Iris pigment epithelial cell (primary cell): Measurements from ENCODE around the gene NCCRP1.
"Not testable (repeated sequence)": the region's sequence is repeated elsewhere in the genome, so short reads cannot be mapped to it uniquely, and the experiment has no call there.

Source experiments
- DNase-seq: peaks from one replicate; pipeline ENCODE4 v3.0.0-alpha.2; 2011; ENCODE audit warnings: low read depth

Gene NCCRP1

GRCh38 chr19:39208175-39208795 is 11.5 kb downstream of the NCCRP1 start:
- DNase-seq, result no peak

DNA sequence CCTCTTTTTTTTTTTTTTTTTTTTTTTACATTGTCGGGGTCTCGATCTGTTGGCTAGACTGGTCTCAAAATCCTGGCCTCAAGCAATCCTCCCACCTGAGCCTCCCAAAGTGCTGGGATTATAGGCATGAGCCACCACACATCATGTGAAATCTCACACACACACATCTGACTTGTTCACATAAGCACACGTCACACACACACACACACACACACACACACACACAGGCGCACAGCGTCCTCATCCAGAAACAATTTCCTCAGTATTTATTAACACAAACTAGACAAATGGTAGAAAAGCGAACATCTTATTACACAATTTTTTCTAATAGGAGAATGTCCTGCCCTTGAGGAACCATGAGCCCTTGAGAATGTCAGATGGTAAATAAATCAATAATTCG is 12.4 kb downstream of the NCCRP1 start:
- no peak for DNase-seq

DNA sequence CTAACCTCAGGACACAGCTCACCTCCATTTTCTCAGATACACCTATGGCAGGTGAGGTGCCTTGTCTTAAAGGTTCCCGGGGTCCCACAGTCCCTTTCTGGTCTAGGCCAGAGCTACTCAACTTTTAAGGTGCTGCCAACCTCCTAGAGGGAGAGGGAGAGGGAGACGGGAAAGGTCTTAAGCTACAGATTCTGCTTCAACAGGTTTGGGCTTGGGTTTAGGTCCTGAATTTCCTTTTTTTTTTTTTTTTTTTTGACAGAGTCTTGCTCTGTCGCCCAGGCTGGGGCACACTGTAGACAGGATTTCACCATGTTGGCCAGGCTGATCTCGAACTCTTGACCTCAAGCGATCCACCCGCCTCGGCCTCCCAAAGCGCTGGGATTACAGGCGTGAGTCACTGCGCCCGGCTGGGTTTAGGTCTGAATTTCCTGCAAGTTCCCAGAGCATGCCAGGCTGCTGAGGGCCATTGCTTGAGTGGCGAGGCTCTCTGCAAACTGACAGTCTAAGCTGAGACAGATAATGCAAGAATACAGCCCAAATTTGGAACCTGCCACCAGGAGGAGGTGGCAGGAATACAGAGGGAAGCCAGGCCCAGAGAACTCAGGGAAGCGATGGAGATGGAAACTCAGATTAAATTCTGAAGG is 15.1 kb downstream of the NCCRP1 start:
- peak; percentile 53 for DNase-seq

DNA sequence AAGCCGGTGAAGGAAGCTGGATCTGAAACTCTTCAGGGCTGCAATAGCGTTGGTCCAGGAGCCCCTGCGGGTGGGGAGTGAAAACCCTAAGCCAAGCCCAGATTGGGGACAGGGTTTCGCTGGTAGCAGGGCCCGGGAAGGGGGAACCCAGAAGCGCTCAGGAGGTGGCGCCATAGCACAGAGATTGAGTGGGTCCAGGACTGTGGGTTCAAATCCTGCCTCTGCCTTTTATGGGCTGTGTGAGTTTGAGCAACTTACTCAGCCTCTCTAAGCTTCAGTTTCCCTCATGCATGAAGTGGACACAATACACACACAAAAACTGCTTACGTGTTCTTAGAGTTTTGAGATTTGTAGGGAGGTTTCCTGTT is 15.6 kb downstream of the NCCRP1 start:
- peak; percentile 9 for DNase-seq

DNA sequence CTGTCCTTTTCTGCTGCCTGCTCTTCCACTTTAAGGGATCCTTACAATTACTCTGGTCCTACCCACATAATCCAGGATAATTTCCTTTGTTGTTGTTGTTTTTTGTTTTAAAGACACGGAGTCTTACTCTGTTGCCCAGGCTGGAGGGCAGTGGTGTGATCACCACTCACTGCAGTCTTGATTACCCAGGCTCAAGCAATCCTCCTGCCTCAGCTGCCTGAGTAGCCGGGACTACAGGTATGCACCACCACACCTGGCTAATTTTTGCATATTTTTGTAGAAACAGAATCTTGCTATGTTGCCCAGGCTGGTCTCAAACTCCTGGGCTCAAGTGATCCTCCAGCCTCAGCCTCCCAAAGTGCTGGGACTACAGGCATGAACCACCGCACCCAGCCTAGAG is 18.6 kb downstream of the NCCRP1 start:
- DNase-seq, result not testable (repeated sequence)

- no peak for DNase-seq
These were observed 20.3 kb downstream of the NCCRP1 start for GRCh38 chr19:39217094-39217493.

DNA sequence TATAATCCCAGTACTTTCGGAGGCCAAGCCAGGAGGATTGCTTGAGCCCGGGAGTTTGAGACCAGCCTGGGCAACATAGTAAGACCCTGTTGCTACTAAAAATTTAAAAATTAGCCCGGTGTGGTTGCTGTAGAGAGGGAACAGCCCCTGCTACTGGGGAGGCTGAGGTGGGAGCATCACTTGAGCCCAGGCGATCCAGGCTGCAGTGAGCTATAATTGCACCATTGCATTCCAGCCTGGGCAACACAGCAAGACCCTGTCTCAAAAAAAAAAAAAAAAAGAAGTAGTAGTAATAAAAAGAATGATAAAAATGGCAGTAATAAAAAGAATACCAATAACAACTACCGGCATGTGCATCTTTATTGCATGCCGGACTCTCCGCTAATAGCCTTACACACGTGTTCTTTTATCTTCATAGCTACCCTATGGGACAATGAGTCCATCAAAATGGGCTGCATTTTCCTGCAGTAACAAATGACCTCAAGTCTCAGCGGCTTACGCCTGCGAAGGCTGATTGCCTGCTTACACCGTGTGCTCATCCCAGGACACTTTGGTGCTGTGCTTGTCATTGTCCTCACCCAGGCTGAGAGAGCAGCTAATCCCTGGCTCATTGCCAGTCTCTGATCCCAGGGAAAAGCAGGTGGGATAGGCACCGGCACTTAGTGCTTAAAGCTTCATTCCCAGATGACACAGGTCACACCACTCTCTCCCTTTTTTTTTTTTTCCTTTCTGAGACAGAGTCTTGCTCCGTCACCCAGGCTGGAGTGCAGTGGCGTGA is 21.7 kb downstream of the NCCRP1 start:
- DNase-seq, result no peak

- not testable (repeated sequence) for DNase-seq
These were observed 22.3 kb downstream of the NCCRP1 start for GRCh38 chr19:39219108-39219507.

- DNase-seq, result peak; percentile 57
These were observed 27.0 kb downstream of the NCCRP1 start for GRCh38 chr19:39223703-39224279.

GRCh38 chr19:39224910-39225309 is 28.1 kb downstream of the NCCRP1 start:
- DNase-seq, result no peak

- no peak for DNase-seq
These were observed 33.5 kb downstream of the NCCRP1 start for GRCh38 chr19:39230096-39230764.

- DNase-seq, result no peak
These were observed 35.9 kb downstream of the NCCRP1 start for GRCh38 chr19:39232708-39233107.

DNA sequence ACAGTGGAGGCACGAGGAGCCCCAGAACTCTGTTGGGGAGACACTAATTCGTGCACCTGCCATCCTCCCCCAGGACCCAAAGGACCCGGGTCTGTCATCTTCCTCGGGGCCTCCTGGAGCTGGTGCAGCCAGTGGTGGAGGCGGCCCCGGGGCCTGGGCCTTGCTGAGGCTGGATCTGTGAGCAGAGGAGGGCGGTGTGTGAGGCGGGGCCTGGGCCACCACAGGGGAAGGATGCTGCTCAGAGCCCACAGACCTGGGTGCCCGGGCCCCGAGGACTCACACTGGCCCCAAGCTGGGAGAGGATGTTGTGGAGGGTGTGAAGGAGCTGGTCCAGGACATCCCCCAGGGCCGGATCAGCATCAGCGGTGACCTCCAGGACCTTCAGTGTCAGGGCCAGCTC is 39.8 kb downstream of the NCCRP1 start:
- DNase-seq, result no peak

- no peak for DNase-seq
These were observed 40.7 kb downstream of the NCCRP1 start for GRCh38 chr19:39237200-39238184.

DNA sequence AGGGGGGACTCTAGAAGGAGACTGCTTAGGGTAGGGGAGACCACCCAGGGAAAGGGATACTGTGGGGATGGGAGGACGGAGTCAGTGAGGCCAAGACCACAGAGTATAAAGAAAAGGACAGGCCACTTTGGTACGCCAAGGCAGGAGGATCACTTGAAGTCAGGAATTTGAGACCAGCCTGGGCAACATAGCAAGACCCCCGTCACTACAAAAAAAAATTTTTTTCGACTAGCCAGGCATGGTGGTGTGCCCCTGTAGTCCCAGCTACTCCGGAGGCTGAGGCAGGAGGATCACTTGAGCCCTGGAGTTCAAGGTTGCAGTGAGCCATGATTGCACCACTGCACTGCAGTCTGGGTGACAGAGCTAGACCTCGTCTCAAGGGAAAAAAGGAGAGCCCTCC is 41.4 kb downstream of the NCCRP1 start:
- no peak for DNase-seq

GRCh38 chr19:39238944-39239343 is 42.2 kb downstream of the NCCRP1 start:
- DNase-seq, result no peak

- no peak for DNase-seq
These were observed 43.7 kb downstream of the NCCRP1 start for GRCh38 chr19:39240421-39240820.

GRCh38 chr19:39243741-39244140 is 47.0 kb downstream of the NCCRP1 start:
- DNase-seq, result not testable (repeated sequence)

DNA sequence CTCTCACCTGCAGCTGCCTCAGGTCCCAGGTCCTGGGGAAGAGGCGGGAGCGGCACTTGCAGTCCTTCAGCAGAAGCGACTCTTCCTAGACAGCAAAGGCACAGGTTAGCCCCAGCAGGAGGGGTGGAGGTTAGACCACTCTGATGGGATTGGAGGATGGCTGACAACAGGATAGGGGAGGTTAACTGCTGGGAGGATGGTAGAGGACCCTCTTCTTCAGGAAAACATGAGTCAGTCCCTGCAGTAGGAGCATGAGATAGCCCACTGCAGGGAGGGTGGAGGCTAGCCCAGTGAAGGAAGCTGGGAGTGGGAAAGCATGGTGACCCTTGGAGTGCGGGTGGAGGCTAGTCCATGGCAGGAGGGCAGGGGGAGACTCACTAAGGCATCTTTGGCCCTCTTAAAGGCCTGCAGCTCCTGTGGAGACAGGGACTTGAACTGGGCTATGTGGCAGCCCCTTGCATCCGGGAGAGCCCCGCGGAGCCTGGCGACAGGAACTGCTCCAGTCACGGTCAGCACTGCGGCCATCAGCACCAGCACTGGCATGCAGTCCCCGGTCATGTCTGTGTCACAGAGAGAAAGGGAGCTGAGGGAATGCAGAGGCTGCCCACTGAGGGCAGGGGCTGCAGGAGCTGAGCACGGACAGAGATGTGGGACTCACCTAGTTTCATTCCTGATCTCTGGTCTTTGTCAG is 47.8 kb downstream of the NCCRP1 start, which contains the start of gene IFNL3:
IFNL3 (minus strand) TSS at position 597 of the 691 bp plus-strand sequence; CDS start at position 558, 39 bp downstream.
- not testable (repeated sequence) for DNase-seq

- not testable (repeated sequence) for DNase-seq
These were observed 48.4 kb downstream of the NCCRP1 start for GRCh38 chr19:39245166-39245565.
